ENCODE results near the gene PIGH. TPM values are rescaled to one million over a fixed set of nuclear protein-coding genes. Genes with fewer than 3 reads are reported as not detected.

Gene PIGH
- total and polyA plus RNA-seq, 2 of the 13 experiments (the other 11 are each of a cell fraction or from before 2014, with no cell fraction given) = 30.0 to 43.5 TPM

GRCh38 chr14:67623114-67623513, 23.0 kb upstream of the PIGH start:
- BruUV-seq (replicated peaks) = no TSS peak
- intact Hi-C loops (cut with micrococcal nuclease; ENCODE audit: unreplicated experiment) (no loop called here), in situ Hi-C loops (cut with HindIII; ENCODE audit: extremely low pct_ligation_motif_present, low pct_unique_long_range_greater_than_20kb) (loop anchor here (25.0 kb wide), 1 partner anchor 1189 kb away; no protein-coding TSS in a partner anchor)
- H3K36me3 ChIP-seq (replicated peaks in 1 of 2; ENCODE audit: control insufficient read depth in 1 of 2, insufficient read depth in 2 of 2, low read length in 2 of 2) = no peaks in the 10 kb centered on the region; a peak in 1 of 5 replicates
- peak overlapping the region; percentile 56; the same call in 1 of the 2 replicates for H3K9ac ChIP-seq (ENCODE audit: insufficient read depth, low read depth, low read length)
- FAIRE-seq (no peak), ATAC-seq (no peak), DNase-seq (ENCODE audit: low spot score) (peak; percentile 70)
- no peaks in the 10 kb centered on the region for H3K9me3 ChIP-seq (ENCODE audit: low read length)
- H3K4me1 ChIP-seq (ENCODE audit: insufficient read depth, low read length) = peaks cover 51% of the 10 kb centered on the region
- H3K27me3 ChIP-seq (ENCODE audit: control insufficient read depth in 1 of 2, insufficient read depth in 2 of 2, low read length in 2 of 2) = no peaks in the 10 kb centered on the region
- 4% methylated on average over 2 of the region's 2 CpGs for WGBS (ENCODE audit: low lambda C conversion rate)
- peak overlapping the region; percentile 48 for H3K4me2 ChIP-seq (ENCODE audit: low read depth, low read length)
- H3K79me2 ChIP-seq (ENCODE audit: insufficient read depth, low read length) = no peaks in the 10 kb centered on the region
- H3K4me3 ChIP-seq (replicated peaks in 1 of 3; ENCODE audit: insufficient read depth in 1 of 3, low read depth in 2 of 3, low read length in 3 of 3) = no peak overlapping the region; a peak in 1 of 6 replicates
- H4K20me1 ChIP-seq (ENCODE audit: insufficient read depth, low read length) = no peaks in the 10 kb centered on the region
- H3K27ac ChIP-seq (ENCODE audit: extremely low read length, insufficient read depth, low read length) = peak overlapping the region; percentile 79
- ChIA-PET POLR2A (interaction anchor here (1.0 to 1.2 kb wide), 2 partner anchors 23 to 72 kb away, joined by 4 to 8 read pairs; partner anchors contain the start of genes PIGH and RDH11), CTCF (ENCODE audit: low intra/inter-chr PET ratio, low total read pairs) (no interaction called here)
- peak overlapping the region; percentile 3 for H2AFZ ChIP-seq (ENCODE audit: low read length)
- TF ChIP-seq KDM5A (IDR thresholded peaks at IDR 0.05; ENCODE audit: borderline replicate concordance, low read length) (no peak), PHF21A (CRISPR knock-in tag; IDR thresholded peaks at IDR 0.05) (peak; percentile 49; the same call in 1 of the 2 replicates), ZNF737 (CRISPR knock-in tag; IDR thresholded peaks at IDR 0.05; ENCODE audit: borderline replicate concordance) (no peak), TBX2 (CRISPR knock-in tag; IDR thresholded peaks at IDR 0.05; ENCODE audit: borderline replicate concordance) (no peak), POGZ (CRISPR knock-in tag; IDR thresholded peaks at IDR 0.05) (no peak), SOX13 (IDR thresholded peaks at IDR 0.05) (0 out of 2 replicates have a peak, but pooled peaks have one; percentile 24), SOX13 (CRISPR knock-in tag; conservative IDR thresholded peaks at IDR 0.05 in 1 of 2, IDR thresholded peaks at IDR 0.05 in 1 of 2) (peak in 1 of 2 experiments; percentile 79; a peak in 2 of 4 replicates), SOX6 (IDR thresholded peaks at IDR 0.05) (no peak), SOX6 (CRISPR knock-in tag; IDR thresholded peaks at IDR 0.05) (peak; percentile 88), SCMH1 (CRISPR knock-in tag; IDR thresholded peaks at IDR 0.05; ENCODE audit: borderline replicate concordance) (no peak), IKZF4 (CRISPR knock-in tag; IDR thresholded peaks at IDR 0.05; ENCODE audit: borderline replicate concordance, low read depth, not compliant biosample characterization) (no peak), ELF4 (CRISPR knock-in tag; IDR thresholded peaks at IDR 0.05; ENCODE audit: borderline replicate concordance) (no peak), TRIM22 (IDR thresholded peaks at IDR 0.05) (no peak), MBNL3 (CRISPR knock-in tag; conservative IDR thresholded peaks at IDR 0.05) (no peak), ZNF574 (CRISPR knock-in tag; IDR thresholded peaks at IDR 0.05) (no peak), CREB1 (IDR thresholded peaks at IDR 0.05) (peak; percentile 44; the same call in 1 of the 2 replicates), CREB1 (CRISPR knock-in tag; IDR thresholded peaks at IDR 0.05) (peak; percentile 60), POLR2A (IDR thresholded peaks at IDR 0.05; ENCODE audit: insufficient read depth in 1 of 2, low read depth in 2 of 2, low read length in 2 of 2) (no peak), CEBPG (CRISPR knock-in tag; IDR thresholded peaks at IDR 0.05) (peak; percentile 74), E2F5 (CRISPR knock-in tag; conservative IDR thresholded peaks at IDR 0.05) (no peak), BCL6 (CRISPR knock-in tag; IDR thresholded peaks at IDR 0.05) (peak; percentile 49; the same call in 1 of the 2 replicates), HES4 (CRISPR knock-in tag; IDR thresholded peaks at IDR 0.05; ENCODE audit: borderline replicate concordance) (no peak)

Measured in HepG2 (cell line).